Femur (tissue), 1 donor: ENCODE data around the gene PDSS1.
"Not testable (repeated sequence)": the region's sequence is repeated elsewhere in the genome, so short reads cannot be mapped to it uniquely, and the experiment has no call there.

Source experiments
- DNase-seq: peaks from one replicate; pipeline ENCODE4 v3.0.0-alpha.2; 2017

Gene PDSS1

DNA sequence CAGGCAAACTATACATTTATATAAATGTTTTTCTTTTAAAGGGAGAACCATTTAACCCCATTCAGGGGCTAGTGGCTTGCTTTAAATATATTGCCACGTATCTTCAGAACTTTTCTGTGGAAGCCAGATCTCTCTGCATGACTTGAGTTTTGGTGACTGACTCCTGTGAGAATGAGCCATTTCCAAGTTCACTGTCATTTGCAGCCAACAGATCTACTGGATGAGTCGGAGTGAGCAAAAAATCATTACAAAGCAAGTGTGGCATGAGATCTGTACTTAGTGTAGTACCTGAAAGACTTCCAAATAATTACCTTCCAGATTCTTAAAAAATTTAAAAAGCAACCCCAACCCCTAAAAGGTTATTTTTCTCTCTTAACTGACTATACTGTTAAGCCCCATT lies 45.6 kb downstream of the PDSS1 start:
- no peak for DNase-seq

DNA sequence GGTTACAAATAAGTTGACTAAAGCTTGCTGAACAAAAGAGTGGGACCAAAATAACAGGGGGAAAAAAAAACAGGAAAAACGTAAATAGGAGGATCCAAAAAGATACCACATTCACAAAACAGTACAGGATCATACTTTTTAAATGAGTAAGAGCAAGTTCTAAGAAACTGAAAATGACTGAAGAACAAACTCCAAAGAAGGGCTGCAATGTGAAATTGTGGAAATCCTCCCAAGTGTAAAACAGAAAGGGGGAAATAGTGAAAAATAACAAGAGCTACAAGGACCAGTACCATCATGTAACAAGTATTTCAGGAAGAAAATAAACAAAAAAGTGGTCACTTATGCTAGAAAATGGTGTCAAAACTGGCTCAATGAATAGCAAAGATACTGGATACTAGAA lies 46.3 kb downstream of the PDSS1 start:
- no peak for DNase-seq

DNA sequence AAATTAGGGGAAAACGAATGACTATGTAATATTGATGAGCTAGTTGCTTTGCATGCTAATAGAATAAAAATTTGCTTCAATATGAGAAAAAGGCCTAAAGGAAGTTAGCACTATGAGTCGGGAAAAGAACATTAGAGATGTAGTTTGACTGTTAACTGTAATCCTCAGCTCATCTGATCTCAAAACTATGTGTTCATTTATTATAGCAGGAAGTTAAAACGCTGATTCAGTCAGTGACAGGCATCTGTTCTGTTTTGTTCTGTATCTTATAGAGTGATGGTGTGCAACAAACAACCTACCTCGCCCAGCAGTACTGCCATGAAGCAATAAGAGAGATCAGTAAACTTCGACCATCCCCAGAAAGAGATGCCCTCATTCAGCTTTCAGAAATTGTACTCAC lies 48.6 kb downstream of the PDSS1 start:
- DNase-seq, result no peak

DNA sequence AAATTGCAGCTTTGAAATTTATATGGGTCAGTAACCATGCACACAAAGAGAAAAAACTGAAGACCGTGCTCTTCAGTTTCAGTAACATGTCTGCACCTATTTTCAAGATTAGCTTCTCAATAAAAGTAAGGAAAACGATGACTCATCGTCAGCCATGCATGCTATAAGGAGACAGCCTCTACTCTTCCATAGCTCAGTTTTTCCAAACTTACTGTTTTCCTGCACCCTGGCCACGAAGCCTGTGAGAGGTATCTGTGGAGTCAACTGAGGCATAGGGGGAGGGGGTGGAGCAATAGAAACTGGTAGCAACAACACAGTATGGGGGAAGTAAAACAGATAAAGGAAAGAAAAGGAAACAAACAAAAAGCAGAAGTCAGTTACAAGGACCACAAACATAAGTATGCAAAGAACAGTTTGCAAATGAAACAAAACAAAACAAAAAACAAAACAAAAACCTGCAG lies 58.0 kb downstream of the PDSS1 start:
- no peak for DNase-seq

DNA sequence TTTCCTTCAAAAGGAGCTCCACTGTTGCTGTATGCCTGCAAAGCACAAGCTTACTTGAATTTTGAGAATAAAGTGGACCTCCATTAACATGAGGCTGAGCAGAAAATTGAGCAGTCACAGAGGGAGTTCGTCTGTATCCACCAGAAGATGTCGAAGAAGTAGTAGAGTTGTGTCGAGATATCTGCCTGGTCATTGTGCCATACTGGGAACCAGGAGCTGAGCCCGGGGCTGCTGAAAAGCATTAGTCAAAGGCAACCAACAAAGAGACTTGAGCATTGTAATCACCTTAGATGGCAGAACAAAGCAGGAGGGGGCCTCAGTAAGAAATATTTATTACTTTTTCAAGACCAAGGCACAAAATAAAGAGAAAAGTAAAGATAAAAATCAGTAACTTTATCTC lies 61.5 kb downstream of the PDSS1 start:
- DNase-seq, result no peak

DNA sequence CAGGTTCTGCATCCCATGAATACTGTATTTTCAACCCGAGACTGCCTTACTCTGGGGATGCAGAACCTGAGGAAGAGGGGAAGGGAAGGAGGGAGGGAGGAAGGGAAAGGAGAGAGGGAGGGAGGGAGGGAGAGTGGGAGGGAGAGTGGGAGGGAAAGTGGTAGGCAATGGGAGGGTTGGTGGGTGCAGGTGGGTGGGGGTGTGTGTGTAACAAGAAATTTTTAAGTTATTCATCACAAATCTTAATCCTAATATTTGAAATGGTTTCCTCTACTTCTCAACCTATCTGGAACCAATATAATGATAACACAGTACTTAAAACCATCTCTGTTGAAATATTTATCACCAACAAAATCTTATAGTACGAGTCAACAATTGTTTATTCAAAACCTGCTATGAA lies 68.0 kb downstream of the PDSS1 start:
- DNase-seq, result no peak

DNA sequence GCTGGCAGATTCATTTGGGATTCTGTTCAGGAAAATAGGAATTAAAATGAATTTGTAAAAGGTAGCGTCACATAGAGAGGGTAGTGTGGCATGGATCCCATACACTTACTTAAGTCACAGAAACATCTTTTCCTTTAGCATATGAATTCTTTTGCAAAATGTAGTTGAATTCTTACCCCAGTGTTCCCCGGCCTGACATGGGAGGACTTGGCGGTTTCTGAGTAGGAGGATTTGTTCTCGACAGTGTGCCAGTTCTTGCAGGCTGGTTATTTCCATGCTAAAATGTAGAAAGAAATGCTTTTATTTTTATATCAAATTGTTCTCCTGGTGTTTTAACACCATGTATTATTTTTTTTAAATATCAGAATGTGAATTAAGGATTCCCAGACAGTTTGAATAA lies 72.6 kb downstream of the PDSS1 start:
- DNase-seq, result no peak

DNA sequence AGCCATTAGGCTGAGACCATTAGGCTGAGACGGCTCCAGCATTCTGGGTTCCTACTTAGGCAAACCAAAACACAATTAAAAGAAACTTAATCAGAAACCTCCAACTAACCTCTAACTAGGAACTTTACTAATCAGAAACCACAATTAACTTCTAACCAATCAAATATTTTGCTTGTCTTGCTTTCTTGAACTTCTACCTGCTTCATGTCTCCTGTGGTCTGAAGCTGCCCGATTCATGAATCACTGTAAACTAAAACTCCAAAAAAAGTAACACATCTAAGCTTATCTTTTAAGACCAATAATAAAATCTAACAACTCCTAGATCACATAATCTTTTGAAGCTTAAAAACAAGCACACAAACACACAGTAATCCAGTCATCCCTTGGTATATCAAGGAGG lies 76.1 kb downstream of the PDSS1 start:
- DNase-seq, result no peak

DNA sequence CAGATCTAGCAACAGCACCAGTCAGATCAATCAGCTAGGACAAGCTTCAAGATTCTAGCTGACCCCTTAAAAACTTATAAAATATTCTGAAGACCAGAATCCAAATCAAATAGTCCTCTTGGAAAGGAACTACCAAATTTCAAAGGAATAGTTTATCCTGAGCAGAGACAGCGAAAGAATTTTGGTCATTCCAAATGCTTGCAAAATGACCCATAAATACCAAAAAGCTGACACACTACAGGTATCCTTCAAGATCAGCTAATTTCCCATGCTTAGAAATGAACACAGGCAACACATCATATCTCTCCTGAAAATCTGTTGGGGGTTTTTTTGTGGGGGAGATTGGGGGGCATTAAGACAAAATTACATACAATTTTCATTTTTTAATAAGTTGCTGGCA lies 78.8 kb downstream of the PDSS1 start:
- DNase-seq, result no peak

DNA sequence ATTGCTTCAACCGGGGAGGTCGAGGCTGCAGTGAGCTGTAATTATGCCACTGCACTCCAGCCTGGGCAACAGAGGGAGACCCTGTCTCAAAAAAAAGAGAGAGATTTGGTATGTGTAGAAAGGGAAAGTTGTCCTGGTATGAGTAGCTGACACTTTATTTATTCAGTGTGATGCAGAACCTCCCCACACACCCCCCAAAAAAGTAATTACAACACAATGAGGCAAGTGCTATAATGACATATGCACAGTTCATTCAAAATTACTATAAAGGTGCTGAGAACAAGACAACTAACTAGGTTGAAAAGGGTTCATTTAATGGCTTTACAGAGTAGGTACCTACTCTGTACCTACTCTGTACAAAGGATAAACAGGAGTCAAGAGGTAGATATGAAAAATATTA lies 80.2 kb downstream of the PDSS1 start:
- no peak for DNase-seq

DNA sequence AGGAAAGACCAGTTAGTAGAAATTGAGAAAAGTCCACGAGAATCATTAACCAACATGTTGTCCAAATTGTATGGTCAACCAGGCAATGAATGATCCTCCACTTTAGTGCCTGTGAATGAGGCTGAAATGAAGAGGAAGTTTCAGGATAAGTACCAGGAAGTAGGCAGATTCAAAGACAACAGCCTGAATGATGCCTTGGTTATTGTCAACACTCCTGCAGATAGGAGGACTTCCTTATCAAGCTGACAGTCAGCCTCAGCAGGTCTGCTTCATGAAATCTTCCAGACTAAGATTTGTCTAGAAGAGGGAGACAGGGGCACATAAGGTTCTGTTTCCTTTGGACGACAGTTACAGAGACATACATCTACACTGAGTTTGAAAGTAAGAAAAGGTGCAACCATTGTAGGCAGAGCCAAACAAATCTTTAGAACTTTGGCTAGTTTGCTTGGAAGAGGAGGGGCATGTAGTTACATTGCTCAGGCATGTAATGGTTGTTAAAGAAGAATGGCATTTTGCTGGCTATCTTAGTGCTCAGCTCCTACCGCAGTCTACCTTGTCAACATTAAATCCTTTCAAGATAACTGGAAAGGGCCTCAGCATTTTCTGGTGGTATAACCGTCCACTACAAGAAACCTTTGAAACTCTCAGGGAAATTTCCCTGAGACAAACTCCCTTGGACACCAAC lies 81.8 kb downstream of the PDSS1 start:
- no peak for DNase-seq

DNA sequence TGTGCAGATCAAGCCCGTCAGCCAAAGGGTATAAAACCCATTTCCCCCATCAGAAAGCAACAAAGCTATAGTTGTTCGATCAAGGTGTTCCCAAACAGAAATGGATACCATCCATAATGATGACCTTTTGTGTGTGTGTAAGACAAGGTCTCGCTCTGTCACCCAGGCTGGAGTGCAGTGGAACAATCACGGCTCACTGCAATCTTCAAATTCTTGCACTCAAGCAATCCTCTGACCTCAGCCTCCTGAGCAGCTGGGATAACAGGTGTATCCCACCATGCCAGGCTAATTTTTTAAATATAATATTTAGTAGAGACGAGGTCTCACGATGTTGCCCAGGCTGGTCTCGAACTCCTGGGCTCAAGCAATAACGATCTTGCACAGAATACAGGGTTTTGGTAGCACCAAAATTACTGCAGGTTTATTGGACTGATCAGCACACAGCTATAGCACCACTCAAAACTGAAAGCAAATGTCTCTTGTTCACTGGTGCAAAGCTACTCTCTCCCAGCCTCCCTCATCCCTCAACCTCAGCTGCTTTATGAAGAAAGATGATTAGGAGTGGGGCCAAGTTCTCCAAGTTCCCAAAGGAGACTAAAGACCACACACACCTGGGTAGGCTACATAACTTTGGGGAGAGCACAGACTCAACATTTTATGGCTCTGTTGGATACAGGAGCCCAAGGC lies 82.7 kb downstream of the PDSS1 start:
- DNase-seq, result no peak

DNA sequence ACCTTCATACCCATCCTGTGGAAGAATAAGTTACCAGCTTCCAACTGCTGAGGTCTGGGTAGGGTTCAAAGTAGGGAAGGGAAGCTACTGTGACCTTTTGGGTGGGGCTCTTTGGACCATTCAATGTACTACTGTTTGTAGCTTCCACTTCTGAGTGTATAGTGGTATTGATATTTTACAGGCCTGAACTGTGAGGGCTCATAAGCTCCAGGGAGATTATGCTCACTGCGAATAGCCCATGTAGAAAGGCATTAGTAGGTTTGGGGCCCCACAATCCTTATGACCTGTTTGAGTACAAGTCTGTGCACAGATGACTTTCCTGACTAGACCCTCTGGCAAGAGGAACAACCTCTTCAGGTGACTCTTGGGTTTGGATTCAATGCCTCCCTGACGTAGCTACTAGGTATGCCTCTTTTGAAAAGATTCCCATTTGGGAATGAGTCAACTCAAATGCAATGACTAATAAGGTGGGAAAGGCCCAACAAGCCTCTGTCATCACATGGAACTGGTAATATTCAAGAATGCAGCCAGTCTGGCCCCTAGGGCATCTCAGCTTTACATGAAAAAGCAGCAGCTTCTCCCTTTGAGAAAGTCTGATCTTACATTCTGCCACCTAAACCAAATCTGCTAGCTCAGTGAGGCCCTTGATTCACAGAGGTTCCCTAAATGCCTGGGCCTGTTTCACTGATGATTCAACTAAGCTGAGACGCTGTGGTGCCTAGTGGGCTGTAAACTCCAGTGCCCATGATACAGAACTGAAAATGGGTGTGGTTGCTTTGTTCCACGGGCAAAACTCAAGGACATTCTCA lies 83.5 kb downstream of the PDSS1 start:
- DNase-seq, result no peak

DNA sequence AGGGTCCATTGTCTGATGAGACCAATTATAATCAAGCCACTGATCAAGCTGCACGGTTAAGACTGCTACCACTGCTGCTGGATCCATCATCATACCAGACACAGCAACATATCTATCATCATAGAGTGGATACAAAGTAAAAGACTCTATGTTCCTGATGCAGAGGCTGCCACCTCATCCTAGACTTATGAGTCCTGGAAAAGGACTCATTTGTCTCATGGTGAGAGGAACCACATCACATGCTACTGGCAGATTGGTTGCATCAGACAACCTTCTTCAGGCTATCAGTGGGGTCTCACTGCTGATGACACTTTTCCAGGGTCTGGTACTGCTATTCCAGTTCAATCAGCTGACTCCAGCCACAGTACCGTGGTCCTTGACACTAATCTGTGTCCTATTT lies 84.3 kb downstream of the PDSS1 start:
- DNase-seq, result no peak

DNA sequence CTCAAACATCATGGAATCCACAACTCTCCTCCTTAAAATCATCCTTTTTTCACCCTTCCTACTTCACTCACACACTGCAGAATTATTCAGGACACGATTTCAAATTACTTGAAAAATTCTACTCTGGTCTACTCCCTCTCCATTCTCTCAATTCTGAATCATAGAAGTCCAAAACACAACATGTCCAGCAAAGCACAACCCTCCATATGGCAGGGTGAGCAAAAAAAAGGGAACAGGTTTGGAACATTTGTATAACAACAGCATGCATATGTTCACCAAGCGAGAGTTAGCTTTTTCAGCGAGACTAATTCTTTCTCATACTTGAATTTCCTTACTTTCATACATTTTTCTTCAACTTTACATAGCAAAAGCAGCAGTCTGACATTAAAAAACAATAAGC lies 89.9 kb downstream of the PDSS1 start:
- DNase-seq, result no peak

DNA sequence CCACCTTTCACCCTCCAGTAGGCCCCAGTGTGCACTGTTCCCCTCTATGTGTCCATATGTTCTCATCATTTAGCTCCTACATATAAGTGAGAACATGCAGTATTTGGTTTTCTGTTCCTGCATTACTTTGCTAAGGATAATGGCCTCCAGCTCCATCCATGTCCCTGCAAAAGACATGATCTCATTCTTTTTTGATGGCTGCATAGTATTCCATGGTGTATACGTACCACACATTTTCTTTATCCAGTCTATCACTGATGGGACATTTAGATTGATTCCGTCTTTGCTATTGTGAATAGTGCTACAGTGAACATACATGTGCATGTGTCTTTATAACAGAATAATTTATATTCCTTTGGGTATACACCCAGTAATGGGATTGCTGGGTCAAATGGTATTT lies 92.3 kb downstream of the PDSS1 start:
- DNase-seq, result not testable (repeated sequence)

DNA sequence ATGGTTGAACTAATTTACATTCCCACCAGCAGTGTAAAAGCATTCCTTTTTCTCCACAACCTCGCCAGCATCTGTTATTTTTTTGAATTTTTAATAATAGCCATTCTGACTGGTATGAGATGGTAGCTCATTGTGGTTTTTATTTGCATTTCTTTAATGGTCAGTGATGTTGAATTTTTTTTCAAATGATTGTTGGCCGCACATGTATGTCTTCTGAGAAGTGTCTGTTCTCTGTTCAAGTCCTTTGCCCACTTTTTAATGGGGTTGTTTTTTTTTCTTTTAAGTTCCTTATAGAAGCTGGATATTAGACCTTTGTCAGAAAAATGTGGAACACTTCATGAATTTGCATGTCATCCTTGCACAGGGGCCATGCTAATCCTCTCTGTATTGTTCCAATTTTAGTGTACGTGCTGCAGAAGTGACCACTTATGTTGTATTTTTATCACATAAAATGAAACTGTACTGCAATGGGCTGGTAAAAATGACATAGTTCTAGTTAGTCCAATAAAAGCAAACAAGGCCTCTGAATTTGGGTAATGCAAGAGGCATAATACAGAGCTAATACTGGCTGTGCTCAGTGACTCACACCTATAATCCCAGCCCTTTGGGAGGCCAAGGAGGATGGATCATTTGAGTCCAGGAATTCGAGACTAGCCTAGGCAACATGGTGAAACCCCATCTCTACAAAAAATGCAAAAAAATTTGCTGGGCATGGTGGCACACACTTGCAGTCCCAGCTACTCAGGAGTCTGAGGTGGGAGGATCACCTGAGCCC lies 92.9 kb downstream of the PDSS1 start:
- no peak for DNase-seq

DNA sequence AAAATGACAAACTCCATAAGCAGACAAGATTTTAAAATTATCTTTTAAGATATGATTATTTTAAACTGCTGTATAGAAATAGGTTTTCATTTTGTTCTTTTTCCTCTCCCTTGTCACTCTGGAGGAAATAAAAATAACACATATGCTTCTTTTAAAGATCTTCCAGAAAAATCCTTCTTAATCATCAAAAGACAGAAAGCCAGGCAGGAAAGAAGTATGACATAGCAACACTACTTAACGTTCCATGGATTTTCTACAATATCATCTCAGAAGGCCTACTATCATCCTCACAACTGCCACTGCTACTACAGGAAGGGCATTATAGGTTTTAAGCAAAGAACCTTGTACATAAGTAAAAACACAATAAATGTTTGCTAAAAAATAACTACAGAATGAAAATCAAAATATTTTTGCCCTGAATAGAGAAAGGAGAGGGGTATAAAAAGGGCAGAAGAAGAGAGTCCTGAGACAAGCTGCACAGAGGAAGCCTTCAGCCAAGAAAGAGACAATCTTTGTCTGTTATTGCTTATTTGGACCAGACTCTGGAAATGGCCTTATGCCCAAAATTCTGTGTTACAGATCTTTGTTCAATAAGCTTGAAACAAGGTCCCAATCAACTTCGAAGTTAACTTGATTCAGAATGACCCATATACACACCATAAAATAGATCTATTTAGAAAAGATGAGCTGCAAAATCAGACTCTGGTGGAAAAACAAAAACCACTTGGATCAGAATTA lies 95.4 kb downstream of the PDSS1 start:
- no peak for DNase-seq
